ENCODE data around the gene KCNJ10. TPM values are rescaled to one million over a fixed set of nuclear protein-coding genes. Genes with fewer than 3 reads are reported as not detected.
A peak's percentile ranks its signal among the peaks of the same experiment; 100 is the strongest.

The KCNJ10 gene
- total RNA-seq, 1 donor from 2014 or later = not detected

GRCh38 chr1:160084771-160085321, 14.9 kb upstream of the KCNJ10 start:
- DNase-seq (ENCODE audit: low read depth) = no peak

DNA sequence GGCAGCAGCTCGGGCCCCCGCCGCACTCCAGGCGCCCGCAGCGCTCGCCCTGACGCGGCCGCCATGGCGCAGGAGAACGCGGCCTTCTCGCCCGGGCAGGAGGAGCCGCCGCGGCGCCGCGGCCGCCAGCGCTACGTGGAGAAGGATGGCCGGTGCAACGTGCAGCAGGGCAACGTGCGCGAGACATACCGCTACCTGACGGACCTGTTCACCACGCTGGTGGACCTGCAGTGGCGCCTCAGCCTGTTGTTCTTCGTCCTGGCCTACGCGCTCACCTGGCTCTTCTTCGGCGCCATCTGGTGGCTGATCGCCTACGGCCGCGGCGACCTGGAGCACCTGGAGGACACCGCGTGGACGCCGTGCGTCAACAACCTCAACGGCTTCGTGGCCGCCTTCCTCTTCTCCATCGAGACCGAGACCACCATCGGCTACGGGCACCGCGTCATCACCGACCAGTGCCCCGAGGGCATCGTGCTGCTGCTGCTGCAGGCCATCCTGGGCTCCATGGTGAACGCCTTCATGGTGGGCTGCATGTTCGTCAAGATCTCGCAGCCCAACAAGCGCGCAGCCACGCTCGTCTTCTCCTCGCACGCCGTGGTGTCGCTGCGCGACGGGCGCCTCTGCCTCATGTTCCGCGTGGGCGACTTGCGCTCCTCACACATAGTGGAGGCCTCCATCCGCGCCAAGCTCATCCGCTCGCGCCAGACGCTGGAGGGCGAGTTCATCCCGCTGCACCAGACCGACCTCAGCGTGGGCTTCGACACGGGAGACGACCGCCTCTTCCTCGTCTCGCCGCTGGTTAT, 14.2 kb upstream of the KCNJ10 start:
- no peak for DNase-seq (ENCODE audit: low read depth)

DNA sequence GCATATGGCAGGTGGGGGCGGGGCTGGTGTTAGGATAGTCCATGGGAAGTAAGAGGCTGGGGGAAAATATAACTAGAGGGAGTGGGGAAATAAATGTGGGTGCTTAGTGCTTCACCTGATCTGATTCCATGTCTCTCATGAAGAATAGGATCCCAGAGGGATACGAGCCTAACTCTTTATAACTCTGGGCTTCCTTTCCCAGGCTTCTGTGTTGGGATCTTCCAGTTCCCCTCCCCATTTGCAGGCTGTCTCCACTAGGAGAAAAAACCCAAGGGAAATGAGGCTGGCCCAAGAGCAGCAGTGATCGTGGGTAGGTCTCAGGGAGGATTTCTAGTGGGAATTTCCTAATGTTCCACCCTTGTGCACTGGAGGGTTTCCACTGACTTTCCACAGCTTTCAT, 13.0 kb upstream of the KCNJ10 start:
- no peak for DNase-seq (ENCODE audit: low read depth)

DNA sequence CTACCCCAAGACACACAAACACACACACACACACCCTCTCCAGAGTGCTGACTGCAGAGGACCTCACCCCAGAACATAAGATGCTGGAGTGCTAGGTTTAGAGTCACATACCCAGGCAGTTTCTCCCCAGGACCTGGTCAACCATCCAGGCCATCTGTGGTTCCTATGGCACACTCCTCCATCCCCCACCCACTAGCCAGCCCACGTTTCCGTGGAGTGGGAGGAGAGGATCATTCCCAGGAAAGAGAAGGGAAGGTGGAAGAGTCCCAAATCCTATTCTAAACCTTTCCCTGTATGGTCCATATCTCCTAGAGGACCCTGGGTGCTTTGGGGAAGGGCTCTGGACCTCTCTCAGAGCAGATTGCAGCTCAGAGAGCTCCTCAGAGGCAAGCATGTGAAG, 12.5 kb upstream of the KCNJ10 start:
- no peak for DNase-seq (ENCODE audit: low read depth)

GRCh38 chr1:160081261-160081936, 11.4 kb upstream of the KCNJ10 start, which contains the start of gene KCNJ9:
TSS of gene KCNJ9 (plus strand) at chr1:160081538. CDS start at chr1:160084031, 2,493 bp downstream.
- DNase-seq (ENCODE audit: low read depth) = peak; percentile 50

DNA sequence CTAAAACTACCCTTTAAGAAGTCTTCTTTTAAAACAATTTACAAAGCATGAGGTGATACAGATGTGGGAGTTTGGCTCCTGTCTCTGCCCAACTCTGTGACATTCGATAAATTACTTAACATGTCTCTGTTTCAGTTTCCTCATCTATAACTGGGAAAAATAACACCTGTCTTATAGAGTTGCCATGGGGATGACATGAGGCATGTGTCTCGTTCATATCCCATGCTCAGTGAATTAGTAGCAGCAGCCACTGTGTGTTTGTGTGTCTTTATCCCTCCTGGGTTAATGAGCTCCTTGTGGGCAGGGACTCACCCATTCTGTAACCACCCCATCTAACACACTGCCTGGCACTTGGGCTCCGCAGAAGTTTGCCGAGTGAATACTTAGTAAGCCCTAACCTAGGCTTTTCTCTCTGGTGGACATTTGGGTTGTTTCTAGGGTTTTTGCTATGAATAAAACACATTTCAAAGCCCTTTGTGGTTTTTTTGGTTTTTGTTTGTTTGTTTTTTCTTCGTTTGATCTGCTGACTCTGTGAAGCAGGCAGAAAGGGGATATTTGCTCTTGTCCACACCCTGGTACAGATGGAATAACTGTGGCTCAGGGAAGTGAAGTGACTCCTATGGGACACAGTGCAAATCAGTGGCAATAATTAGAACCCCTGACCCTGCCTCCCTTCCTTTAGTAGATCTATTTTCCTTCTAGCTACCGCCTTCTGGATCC, 10.6 kb upstream of the KCNJ10 start:
- DNase-seq (ENCODE audit: low read depth) = no peak

DNA sequence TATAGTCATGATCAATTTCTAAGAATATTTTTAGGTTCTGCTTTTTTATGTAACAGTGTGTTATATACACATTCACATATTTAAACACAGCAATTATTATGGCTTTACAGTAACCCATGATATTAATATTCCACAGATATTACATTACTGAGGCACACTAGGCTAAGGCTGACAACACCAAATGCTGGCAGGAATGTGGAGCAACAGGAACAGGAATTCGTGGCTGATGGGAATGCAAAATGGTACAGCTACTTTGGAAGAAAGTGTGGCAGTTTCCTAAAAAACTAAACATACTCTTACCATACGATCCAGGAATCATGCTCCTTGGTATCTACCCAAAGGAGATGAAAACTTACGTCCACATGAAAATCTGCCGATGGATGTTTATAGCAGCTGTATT, 9.5 kb upstream of the KCNJ10 start:
- no peak for DNase-seq (ENCODE audit: low read depth)

DNA sequence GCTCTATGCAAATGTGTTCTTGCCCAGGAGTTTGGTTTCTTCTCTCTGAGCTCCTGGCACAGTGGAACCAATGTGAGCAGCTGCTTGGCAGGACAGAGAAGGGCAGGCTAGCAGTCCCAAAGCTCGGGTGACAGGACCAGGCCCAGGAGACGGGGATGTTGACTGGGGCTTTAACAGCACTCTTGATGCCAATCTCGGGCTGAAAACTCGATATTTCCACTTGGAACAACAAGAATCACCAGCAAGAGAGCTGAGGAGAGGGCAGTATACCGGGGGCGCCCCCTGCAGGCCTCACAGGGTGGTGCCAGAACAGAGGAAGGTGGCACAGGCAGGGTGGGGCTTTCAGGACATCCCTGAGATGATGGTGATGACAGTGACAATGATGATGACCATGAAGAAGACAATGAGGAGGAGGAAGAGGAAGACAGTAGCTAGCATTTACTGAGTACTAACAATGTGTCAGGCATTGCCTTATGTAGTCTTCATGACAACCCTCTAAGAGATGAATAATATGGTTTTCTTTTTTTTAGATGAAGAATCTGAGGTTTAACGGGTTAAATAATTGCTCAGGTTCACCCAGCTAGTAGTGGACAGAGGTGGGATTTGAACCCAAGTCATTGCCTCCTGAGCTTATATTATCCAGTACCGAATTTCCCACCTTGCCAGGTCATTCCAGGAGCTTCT, 8.7 kb upstream of the KCNJ10 start:
- DNase-seq (ENCODE audit: low read depth) = peak; percentile 46

GRCh38 chr1:160077486-160077885, 7.5 kb upstream of the KCNJ10 start:
- DNase-seq (ENCODE audit: low read depth) = no peak

DNA sequence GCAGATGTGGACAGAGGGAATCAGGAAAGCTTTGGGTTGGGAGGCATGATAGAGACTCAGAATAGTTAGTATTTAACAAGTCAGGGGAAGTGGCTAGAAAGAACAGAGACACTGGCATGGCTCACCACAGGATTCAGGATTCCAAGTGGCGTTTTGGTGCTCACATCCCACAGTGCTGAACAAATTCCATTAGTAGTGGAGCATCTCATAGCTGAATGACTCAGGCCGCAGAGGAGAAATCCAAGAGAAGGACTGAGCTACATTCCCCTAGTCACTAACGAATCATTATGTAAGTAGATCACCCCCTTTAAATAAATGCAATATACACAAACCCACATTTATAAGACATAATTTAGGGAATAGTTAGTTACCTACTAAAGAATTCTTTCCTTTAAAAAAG, 6.3 kb upstream of the KCNJ10 start:
- no peak for DNase-seq (ENCODE audit: low read depth)

GRCh38 chr1:160075836-160076235, 5.9 kb upstream of the KCNJ10 start:
- DNase-seq (ENCODE audit: low read depth) = no peak

- no peak for DNase-seq (ENCODE audit: low read depth)
These were observed 4.9 kb upstream of the KCNJ10 start for GRCh38 chr1:160074865-160075264.

- DNase-seq (ENCODE audit: low read depth) = no peak
These were observed 1.3 kb upstream of the KCNJ10 start for GRCh38 chr1:160071289-160071688.

DNA sequence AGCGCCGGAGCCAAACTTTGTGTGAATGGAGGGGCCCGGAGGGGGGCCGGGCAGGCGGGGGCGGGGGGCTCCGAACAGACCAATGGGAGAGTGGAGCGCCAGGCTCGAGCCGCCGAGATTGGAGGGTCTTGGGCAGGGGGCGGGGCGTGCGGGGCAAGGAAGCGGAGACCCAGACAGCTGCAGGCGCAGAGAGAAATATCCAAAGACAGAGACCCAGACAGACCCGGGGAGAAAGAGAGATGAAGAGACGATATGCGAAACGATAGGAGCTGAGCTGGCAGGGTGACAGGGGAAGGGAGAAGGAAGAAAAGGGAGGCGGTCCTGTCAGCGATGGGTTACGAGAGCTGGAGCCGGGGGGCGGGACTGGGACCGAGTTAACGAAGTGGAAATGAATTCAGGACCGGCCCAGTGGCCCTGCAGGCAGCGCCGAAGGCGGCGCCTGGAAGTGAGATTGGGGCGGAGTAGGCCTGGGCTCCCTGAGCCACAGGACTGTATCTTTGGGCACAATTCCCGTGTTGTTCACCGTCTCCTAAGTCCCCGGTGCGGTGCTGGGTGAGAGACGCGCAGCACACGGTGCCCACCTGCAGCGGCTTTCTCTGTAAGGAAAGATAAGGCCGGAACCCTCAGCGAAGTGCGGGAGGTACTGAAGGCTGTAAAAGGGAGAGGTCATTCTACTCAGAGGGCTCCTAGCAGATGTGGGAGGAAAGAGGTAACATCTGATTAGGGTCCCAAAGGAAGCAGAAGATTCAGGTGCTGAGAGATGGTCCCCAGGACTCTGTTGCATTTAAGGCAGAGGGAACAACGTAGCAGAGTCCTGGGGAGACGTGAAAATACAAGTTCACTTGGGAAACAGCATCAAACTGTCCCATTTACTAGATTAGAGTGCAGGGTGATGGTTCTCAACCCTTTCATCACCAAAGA, 543 bp upstream of the KCNJ10 start:
- DNase-seq (ENCODE audit: low read depth) = peak; percentile 69

- no peak for DNase-seq (ENCODE audit: low read depth)
These were observed 1.7 kb downstream of the KCNJ10 start for GRCh38 chr1:160068225-160068624.

- DNase-seq (ENCODE audit: low read depth) = no peak
These were observed 2.9 kb downstream of the KCNJ10 start for GRCh38 chr1:160066829-160067745.

GRCh38 chr1:160064746-160065145, 5.2 kb downstream of the KCNJ10 start:
- no peak for DNase-seq (ENCODE audit: low read depth)

DNA sequence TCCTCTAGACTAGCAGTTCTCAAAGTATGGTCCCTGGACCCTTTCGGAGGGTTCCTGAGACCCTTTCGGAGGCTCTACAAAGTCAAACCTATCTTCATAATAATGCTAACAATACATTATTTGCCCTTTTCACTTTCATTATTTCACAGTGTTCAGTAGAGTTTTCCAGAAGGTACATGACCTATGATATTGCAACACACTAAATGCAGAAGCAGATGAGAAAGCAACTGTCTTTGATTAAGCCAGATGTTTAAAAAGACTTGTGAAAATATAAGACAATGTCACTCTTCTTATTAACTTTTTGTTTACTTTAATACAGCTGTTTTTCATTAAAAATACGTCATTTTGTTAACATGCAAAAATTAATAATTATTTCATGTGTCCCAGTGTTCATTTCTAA, 5.8 kb downstream of the KCNJ10 start:
- no peak for DNase-seq (ENCODE audit: low read depth)

DNA sequence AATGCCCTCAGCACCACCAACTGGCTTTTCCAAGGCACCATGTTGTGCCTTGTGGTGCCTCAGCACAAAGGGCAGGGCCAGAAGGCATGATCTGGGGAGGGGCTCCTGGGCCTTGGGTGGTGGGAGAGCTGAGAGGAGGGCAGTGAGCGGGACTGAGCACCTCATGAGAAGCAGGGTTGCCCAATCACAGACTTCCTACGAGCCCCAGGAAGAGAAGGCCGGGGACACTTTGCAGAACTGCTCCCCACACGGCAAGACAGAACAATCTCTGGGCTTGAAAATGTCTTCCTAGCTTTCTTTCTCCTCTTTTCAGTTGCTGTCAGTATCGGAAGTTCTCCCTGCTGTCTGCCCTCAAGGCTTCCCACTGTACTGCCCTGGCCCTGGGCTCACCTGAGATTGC, 6.8 kb downstream of the KCNJ10 start:
- no peak for DNase-seq (ENCODE audit: low read depth)

All from myocyte (in vitro differentiated cells).